Effector memory CD8-positive, alpha-beta T cell (primary cell): ENCODE results near the gene PHLDB2.

Source experiments
- ATAC-seq: fragments of 150-1000 bp; cut with Tn5 transposase; replicated peaks from 2 replicates; pipeline ENCODE4 v1.10.0; 2021; ENCODE audit warnings: mild to moderate bottlenecking, moderate library complexity
- DNase-seq, 3 experiments: peaks; one replicate each; pipeline ENCODE4 v3.0.0; 2021
- H3K27ac Mint-ChIP-seq, 2 donors: one replicate each; pipeline ENCODE4 v1.8.0; 2022; ENCODE audit warnings: mild to moderate bottlenecking in 2 of 2, mixed read lengths in 2 of 2, moderate library complexity in 2 of 2
- H3K27me3 Mint-ChIP-seq, 2 donors: one replicate each; pipeline ENCODE4 v1.8.0; 2022; ENCODE audit warnings: mixed read lengths in 2 of 2
- H3K36me3 Mint-ChIP-seq: one replicate; pipeline ENCODE4 v1.8.0; 2022; ENCODE audit warnings: mild to moderate bottlenecking, moderate library complexity, mixed read lengths; ENCODE audit not compliant: insufficient read depth
- H3K4me1 Mint-ChIP-seq, 2 donors: one replicate each; pipeline ENCODE4 v1.8.0; 2022; ENCODE audit warnings: low read depth in 2 of 2, mixed read lengths in 2 of 2
- H3K4me3 Mint-ChIP-seq, 2 donors: one replicate each; pipeline ENCODE4 v1.8.0; 2022; ENCODE audit warnings: mild to moderate bottlenecking in 2 of 2, mixed read lengths in 2 of 2, moderate library complexity in 2 of 2
- H3K9me3 Mint-ChIP-seq, 2 donors: one replicate each; pipeline ENCODE4 v1.8.0; 2022; ENCODE audit warnings: mixed read lengths in 2 of 2

PHLDB2 gene

GRCh38 chr3:111874177-111874820 lies 15.2 kb downstream of the PHLDB2 start:
- Mint-ChIP-seq H3K36me3 (no peaks in the 10 kb centered on the region), H3K27ac (no peak overlapping the region), H3K4me3 (no peak overlapping the region), H3K9me3 (no peaks in the 10 kb centered on the region), H3K4me1 (peaks cover 5 to 19% of the 10 kb centered on the region in 2 donors), H3K27me3 (no peaks in the 10 kb centered on the region)
- DNase-seq (no peak), ATAC-seq (no peak)

GRCh38 chr3:111881480-111881879 lies 22.4 kb downstream of the PHLDB2 start:
- H3K4me1 Mint-ChIP-seq, result peaks cover 14 to 21% of the 10 kb centered on the region in 2 donors
- H3K27me3 Mint-ChIP-seq, result no peaks in the 10 kb centered on the region
- H3K9me3 Mint-ChIP-seq, result no peaks in the 10 kb centered on the region
- peaks cover 14% of the 10 kb centered on the region for H3K36me3 Mint-ChIP-seq
- no peak for DNase-seq
- no peak overlapping the region for H3K4me3 Mint-ChIP-seq
- H3K27ac Mint-ChIP-seq, result no peak overlapping the region
- ATAC-seq, result no peak

- Mint-ChIP-seq H3K27ac (peak overlapping the region in 1 of 2 donors; percentile 68), H3K9me3 (no peaks in the 10 kb centered on the region), H3K4me1 (peaks cover 14 to 21% of the 10 kb centered on the region in 2 donors), H3K4me3 (no peak overlapping the region), H3K36me3 (peaks cover 14% of the 10 kb centered on the region), H3K27me3 (no peaks in the 10 kb centered on the region)
- DNase-seq, result no peak
- no peak for ATAC-seq
These were observed 23.1 kb downstream of the PHLDB2 start for GRCh38 chr3:111882194-111882593.

- Mint-ChIP-seq H3K4me3 (no peak overlapping the region), H3K27me3 (no peaks in the 10 kb centered on the region), H3K4me1 (peaks cover 14 to 21% of the 10 kb centered on the region in 2 donors), H3K9me3 (no peaks in the 10 kb centered on the region), H3K36me3 (peaks cover 17% of the 10 kb centered on the region), H3K27ac (peak overlapping the region in 1 of 2 donors; percentile 68)
- ATAC-seq, result peak; percentile 64
- DNase-seq, result no peak
These were observed 23.7 kb downstream of the PHLDB2 start for GRCh38 chr3:111882799-111883198.

GRCh38 chr3:111884411-111885018 lies 25.4 kb downstream of the PHLDB2 start:
- peaks cover 11 to 16% of the 10 kb centered on the region in 2 donors for H3K4me1 Mint-ChIP-seq
- no peak for ATAC-seq

GRCh38 chr3:111885578-111885977 lies 26.5 kb downstream of the PHLDB2 start:
- no peaks in the 10 kb centered on the region for H3K27me3 Mint-ChIP-seq
- H3K9me3 Mint-ChIP-seq, result no peaks in the 10 kb centered on the region
- no peak for DNase-seq
- peaks cover 15 to 16% of the 10 kb centered on the region in 2 donors for H3K4me1 Mint-ChIP-seq
- peaks cover 23% of the 10 kb centered on the region for H3K36me3 Mint-ChIP-seq
- H3K27ac Mint-ChIP-seq, result no peak overlapping the region
- H3K4me3 Mint-ChIP-seq, result no peak overlapping the region
- ATAC-seq, result no peak

More at GRCh38 chr3:111884411-111885018, 25.4 kb downstream of the PHLDB2 start:
- Mint-ChIP-seq H3K4me3 (no peak overlapping the region), H3K27me3 (no peaks in the 10 kb centered on the region), H3K27ac (peak overlapping the region in 1 of 2 donors; percentile 53), H3K36me3 (peaks cover 22% of the 10 kb centered on the region), H3K9me3 (no peaks in the 10 kb centered on the region)
- no peak for DNase-seq

- Mint-ChIP-seq H3K36me3 (peaks cover 15% of the 10 kb centered on the region), H3K27ac (peak overlapping the region; percentile 9 to 59), H3K9me3 (no peaks in the 10 kb centered on the region), H3K4me3 (no peak overlapping the region), H3K4me1 (peaks cover 3 to 5% of the 10 kb centered on the region in 2 donors), H3K27me3 (no peaks in the 10 kb centered on the region)
- ATAC-seq (no peak), DNase-seq (no peak)
These were observed 31.1 kb downstream of the PHLDB2 start for GRCh38 chr3:111890051-111890580.

- no peak overlapping the region for H3K27ac Mint-ChIP-seq
- no peak for DNase-seq
- no peak overlapping the region for H3K4me3 Mint-ChIP-seq
- H3K9me3 Mint-ChIP-seq, result no peaks in the 10 kb centered on the region
- no peaks in the 10 kb centered on the region for H3K27me3 Mint-ChIP-seq
- ATAC-seq, result no peak
- H3K36me3 Mint-ChIP-seq, result peaks cover 8% of the 10 kb centered on the region
- H3K4me1 Mint-ChIP-seq, result peaks cover 3 to 4% of the 10 kb centered on the region in 2 donors
These were observed 33.0 kb downstream of the PHLDB2 start for GRCh38 chr3:111892070-111892469.

- H3K4me3 Mint-ChIP-seq, result no peak overlapping the region
- H3K36me3 Mint-ChIP-seq, result no peaks in the 10 kb centered on the region
- H3K27me3 Mint-ChIP-seq, result no peaks in the 10 kb centered on the region
- no peaks in the 10 kb centered on the region for H3K9me3 Mint-ChIP-seq
- no peak overlapping the region for H3K27ac Mint-ChIP-seq
- ATAC-seq (no peak), DNase-seq (no peak)
- H3K4me1 Mint-ChIP-seq, result peaks cover 5 to 6% of the 10 kb centered on the region in 2 donors
These were observed 36.0 kb downstream of the PHLDB2 start for GRCh38 chr3:111895071-111895470.

- Mint-ChIP-seq H3K27me3 (no peaks in the 10 kb centered on the region), H3K4me1 (peaks cover 5 to 11% of the 10 kb centered on the region in 2 donors), H3K27ac (no peak overlapping the region), H3K4me3 (no peak overlapping the region), H3K36me3 (peaks cover 10% of the 10 kb centered on the region), H3K9me3 (no peaks in the 10 kb centered on the region)
- no peak for ATAC-seq
- DNase-seq, result no peak
These were observed 40.9 kb downstream of the PHLDB2 start for GRCh38 chr3:111899966-111900365.

GRCh38 chr3:111901637-111902036 lies 42.6 kb downstream of the PHLDB2 start:
- DNase-seq (no peak), ATAC-seq (no peak)
- Mint-ChIP-seq H3K4me3 (no peak overlapping the region), H3K4me1 (peaks cover 5 to 11% of the 10 kb centered on the region in 2 donors), H3K27me3 (no peaks in the 10 kb centered on the region), H3K9me3 (no peaks in the 10 kb centered on the region), H3K27ac (no peak overlapping the region), H3K36me3 (peaks cover 10% of the 10 kb centered on the region)

GRCh38 chr3:111902534-111902933 lies 43.5 kb downstream of the PHLDB2 start:
- Mint-ChIP-seq H3K9me3 (no peaks in the 10 kb centered on the region), H3K27ac (no peak overlapping the region), H3K4me3 (no peak overlapping the region), H3K4me1 (peaks cover 5 to 11% of the 10 kb centered on the region in 2 donors), H3K36me3 (peaks cover 10% of the 10 kb centered on the region), H3K27me3 (no peaks in the 10 kb centered on the region)
- no peak for ATAC-seq
- DNase-seq, result no peak

GRCh38 chr3:111903067-111903511 lies 44.0 kb downstream of the PHLDB2 start:
- ATAC-seq (no peak), DNase-seq (no peak)
- no peaks in the 10 kb centered on the region for H3K27me3 Mint-ChIP-seq
- H3K27ac Mint-ChIP-seq, result no peak overlapping the region
- peaks cover 5 to 11% of the 10 kb centered on the region in 2 donors for H3K4me1 Mint-ChIP-seq
- H3K36me3 Mint-ChIP-seq, result peaks cover 10% of the 10 kb centered on the region
- no peaks in the 10 kb centered on the region for H3K9me3 Mint-ChIP-seq
- no peak overlapping the region for H3K4me3 Mint-ChIP-seq
